ENCODE data around the gene MOSMO. TPM values are rescaled to one million over a fixed set of nuclear protein-coding genes. Genes with fewer than 3 reads are reported as not detected.
"Not testable (repeated sequence)": the region's sequence is repeated elsewhere in the genome, so short reads cannot be mapped to it uniquely, and the experiment has no call there.

Gene MOSMO
- total and polyA plus RNA-seq, 2 experiments from 2014 or later, result 2.7 to 11.7 TPM

DNA sequence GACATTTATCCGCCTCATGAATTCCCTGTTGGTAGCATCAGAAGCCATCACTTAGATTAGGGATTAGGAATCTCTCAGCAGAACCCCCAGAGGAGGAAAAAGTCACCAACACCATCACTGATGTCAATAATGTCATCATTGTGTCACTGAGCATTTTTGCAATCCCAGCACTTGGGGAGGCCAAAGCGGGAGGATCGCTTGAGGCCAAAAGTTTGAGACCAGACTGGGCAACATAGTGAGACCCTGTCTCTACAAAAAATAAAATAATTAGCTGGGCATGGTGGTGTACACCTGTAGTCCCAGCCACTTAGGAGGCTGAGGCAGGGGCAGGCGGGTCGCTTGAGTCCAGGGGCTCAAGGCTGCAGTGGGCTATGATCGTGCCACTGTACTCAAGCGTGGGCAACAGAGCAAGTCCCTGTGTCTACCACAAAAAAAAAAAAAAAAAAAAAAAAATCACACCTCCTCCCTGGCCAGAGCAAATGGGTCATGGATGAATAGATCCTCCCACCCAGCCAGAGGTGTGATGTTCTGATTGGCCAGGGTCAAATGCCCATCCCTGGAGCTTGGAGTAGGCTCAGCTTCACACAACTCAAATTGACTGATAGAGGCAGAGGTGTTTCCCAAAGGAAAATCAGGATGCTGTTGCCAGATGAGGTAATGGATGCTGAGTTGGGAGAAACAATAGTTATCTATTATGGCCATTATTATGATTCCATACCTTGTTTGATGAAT is 116.0 kb downstream of the MOSMO start:
- H3K9me2 ChIP-seq (ENCODE audit: insufficient read depth), result no peaks in the 10 kb centered on the region
- WGBS, 2 experiments (ENCODE audit: low coverage in 1 of 2, low lambda C conversion rate in 2 of 2, missing lambda C conversion rate in 2 of 2), result 83 to 86% methylated on average over 7 of the region's 7 CpGs

GRCh38 chr16:22124583-22125284 is 116.8 kb downstream of the MOSMO start:
- TF ChIP-seq EZH2 (IDR thresholded peaks at IDR 0.05; ENCODE audit: insufficient read depth, poor library complexity, severe bottlenecking) (no peak), EZH2phosphoT487 (IDR thresholded peaks at IDR 0.05; ENCODE audit: insufficient read depth, low read depth) (no peak)

More for the DNA sequence above, 116.0 kb downstream of the MOSMO start:
- TF ChIP-seq EZH2phosphoT487 (IDR thresholded peaks at IDR 0.05; ENCODE audit: insufficient read depth, low read depth) (no peak), EZH2 (IDR thresholded peaks at IDR 0.05; ENCODE audit: insufficient read depth, poor library complexity, severe bottlenecking) (no peak)
- Histone ChIP-seq H3K36me3 (ENCODE audit: low read depth) (no peaks in the 10 kb centered on the region), H3K27me3 (replicated peaks; ENCODE audit: insufficient read depth) (no peaks in the 10 kb centered on the region; the same call in 1 of the 2 replicates), H3K9me3 (ENCODE audit: low read depth) (no peaks in the 10 kb centered on the region), H3K4me2 (ENCODE audit: unreplicated experiment) (no peak overlapping the region), H3K4me3 (no peak overlapping the region), H2AFZ (no peak overlapping the region), H3F3A (ENCODE audit: insufficient read depth) (no peaks in the 10 kb centered on the region), H3K27ac (no peak overlapping the region), H4K20me1 (ENCODE audit: insufficient read depth) (no peaks in the 10 kb centered on the region), H3K9ac (no peak overlapping the region), H3K79me2 (ENCODE audit: insufficient read depth) (no peaks in the 10 kb centered on the region), H3K4me1 (ENCODE audit: insufficient read depth) (no peaks in the 10 kb centered on the region)
- no peak for DNase-seq
- in situ Hi-C loops (cut with MboI), result no loop called here

DNA sequence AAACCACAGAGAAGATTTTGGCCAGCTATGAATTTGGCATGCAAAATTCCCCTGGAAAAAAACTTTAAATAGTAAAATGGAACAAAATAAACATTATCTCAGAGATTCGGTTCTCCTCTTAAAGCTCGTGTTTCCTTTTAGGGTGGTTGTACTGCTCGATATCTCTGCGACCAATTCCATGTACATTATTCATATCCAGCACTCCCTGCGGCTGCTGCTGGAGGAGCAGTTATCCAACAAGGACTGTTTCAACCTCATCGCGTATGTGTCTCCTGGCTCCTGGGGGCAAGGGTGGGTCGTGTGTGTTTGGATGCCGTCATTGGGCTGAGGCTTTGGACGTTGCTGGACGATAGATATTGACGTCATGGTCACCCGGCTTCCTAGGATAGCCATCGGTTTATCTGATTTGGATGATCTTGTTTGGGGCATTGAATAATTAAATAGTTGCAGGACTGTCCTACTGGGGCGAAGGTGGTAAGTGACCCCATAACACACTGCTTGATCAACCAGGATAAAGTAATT is 118.2 kb downstream of the MOSMO start:
- H3F3A ChIP-seq (ENCODE audit: insufficient read depth), result no peaks in the 10 kb centered on the region
- H4K20me1 ChIP-seq (ENCODE audit: insufficient read depth), result no peaks in the 10 kb centered on the region
- H3K4me2 ChIP-seq (ENCODE audit: unreplicated experiment), result no peak overlapping the region
- H3K79me2 ChIP-seq (ENCODE audit: insufficient read depth), result no peaks in the 10 kb centered on the region
- no peak for DNase-seq
- 65 to 69% methylated on average over 15 of the region's 15 CpGs for WGBS, 2 experiments (ENCODE audit: low coverage in 1 of 2, low lambda C conversion rate in 2 of 2, missing lambda C conversion rate in 2 of 2)
- H3K4me3 ChIP-seq, result no peak overlapping the region
- H3K27ac ChIP-seq, result no peak overlapping the region
- H3K4me1 ChIP-seq (ENCODE audit: insufficient read depth), result no peaks in the 10 kb centered on the region
- H3K27me3 ChIP-seq (replicated peaks; ENCODE audit: insufficient read depth), result no peaks in the 10 kb centered on the region; the same call in 1 of the 2 replicates
- TF ChIP-seq EZH2phosphoT487 (IDR thresholded peaks at IDR 0.05; ENCODE audit: insufficient read depth, low read depth) (no peak), EZH2 (IDR thresholded peaks at IDR 0.05; ENCODE audit: insufficient read depth, poor library complexity, severe bottlenecking) (no peak)
- H3K36me3 ChIP-seq (ENCODE audit: low read depth), result no peaks in the 10 kb centered on the region
- in situ Hi-C loops (cut with MboI), result no loop called here
- H3K9me3 ChIP-seq (ENCODE audit: low read depth), result no peaks in the 10 kb centered on the region
- H2AFZ ChIP-seq, result no peak overlapping the region
- no peak overlapping the region for H3K9ac ChIP-seq
- no peaks in the 10 kb centered on the region for H3K9me2 ChIP-seq (ENCODE audit: insufficient read depth)

More at GRCh38 chr16:22124583-22125284, 116.8 kb downstream of the MOSMO start:
- Histone ChIP-seq H3K79me2 (ENCODE audit: insufficient read depth) (no peaks in the 10 kb centered on the region), H3K9me2 (ENCODE audit: insufficient read depth) (no peaks in the 10 kb centered on the region), H3K4me1 (ENCODE audit: insufficient read depth) (no peaks in the 10 kb centered on the region), H4K20me1 (ENCODE audit: insufficient read depth) (no peaks in the 10 kb centered on the region), H3K27ac (no peak overlapping the region), H3K36me3 (ENCODE audit: low read depth) (no peaks in the 10 kb centered on the region), H3K9ac (no peak overlapping the region), H3F3A (ENCODE audit: insufficient read depth) (no peaks in the 10 kb centered on the region), H3K4me3 (no peak overlapping the region), H3K4me2 (ENCODE audit: unreplicated experiment) (no peak overlapping the region), H2AFZ (no peak overlapping the region), H3K9me3 (ENCODE audit: low read depth) (no peaks in the 10 kb centered on the region), H3K27me3 (replicated peaks; ENCODE audit: insufficient read depth) (no peaks in the 10 kb centered on the region; the same call in 1 of the 2 replicates)
- no peak for DNase-seq
- 77 to 79% methylated on average over 6 of the region's 6 CpGs for WGBS, 2 experiments (ENCODE audit: low coverage in 1 of 2, low lambda C conversion rate in 2 of 2, missing lambda C conversion rate in 2 of 2)
- in situ Hi-C loops (cut with MboI), result no loop called here

DNA sequence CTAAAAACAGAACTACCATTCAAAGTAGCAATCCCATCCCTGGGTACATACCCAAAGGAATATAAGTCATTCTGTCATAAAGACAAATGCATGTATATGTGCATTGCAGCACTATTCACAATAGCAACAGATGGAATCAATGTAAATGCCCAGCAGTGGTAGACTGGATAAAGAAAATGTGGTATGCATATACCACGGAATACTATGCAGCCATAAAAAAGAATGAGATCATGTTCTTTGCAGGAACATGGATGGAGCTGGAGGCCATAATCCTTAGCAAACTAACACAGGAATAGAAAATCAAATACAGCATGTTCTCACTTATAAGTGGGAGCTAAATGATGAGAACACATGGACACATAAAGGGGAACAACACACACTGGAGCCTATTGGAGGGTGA is 120.6 kb downstream of the MOSMO start:
- H3K4me3 ChIP-seq; H3F3A ChIP-seq (ENCODE audit: insufficient read depth); H3K9me3 ChIP-seq (ENCODE audit: low read depth); H3K4me2 ChIP-seq (ENCODE audit: unreplicated experiment); H3K27me3 ChIP-seq (replicated peaks; ENCODE audit: insufficient read depth); H4K20me1 ChIP-seq (ENCODE audit: insufficient read depth); H3K27ac ChIP-seq; H3K36me3 ChIP-seq (ENCODE audit: low read depth); H3K9me2 ChIP-seq (ENCODE audit: insufficient read depth); H2AFZ ChIP-seq; in situ Hi-C loops (cut with MboI); H3K79me2 ChIP-seq (ENCODE audit: insufficient read depth); H3K9ac ChIP-seq; DNase-seq; H3K4me1 ChIP-seq (ENCODE audit: insufficient read depth): not testable (repeated sequence)
- 3 to 11% methylated on average over 1 of the region's 1 CpG for WGBS, 2 experiments (ENCODE audit: low coverage in 1 of 2, low lambda C conversion rate in 2 of 2, missing lambda C conversion rate in 2 of 2)
